HAP-1 (cell line): ENCODE results near the gene NBAS.
"Not testable (repeated sequence)": the region's sequence is repeated elsewhere in the genome, so short reads cannot be mapped to it uniquely, and the experiment has no call there.

ENCODE experiments used
- DNase-seq, 2 experiments: peaks; one replicate each; pipeline ENCODE4 v3.0.0-alpha.2; 2016 to 2020; ENCODE audit warnings: low spot score in 2 of 2
- H3K27me3 ChIP-seq: fragments of 250-450 bp; sonication (Bioruptor Pico); 2 replicates; pipeline ENCODE4 v1.5.1; 2020; ENCODE audit warnings: low read depth, mild to moderate bottlenecking, moderate library complexity
- H3K36me3 ChIP-seq: fragments of 250-450 bp; sonication (Bioruptor Pico); replicated peaks from 2 replicates; pipeline ENCODE4 v1.5.1; 2020; ENCODE audit warnings: mild to moderate bottlenecking
- H3K4me1 ChIP-seq: fragments of 250-450 bp; sonication (Bioruptor Pico); 2 replicates; pipeline ENCODE4 v1.5.1; 2020; ENCODE audit warnings: mild to moderate bottlenecking
- H3K4me3 ChIP-seq: fragments of 250-450 bp; sonication (Bioruptor Pico); 2 replicates; pipeline ENCODE4 v1.5.1; 2020; ENCODE audit warnings: mild to moderate bottlenecking, moderate library complexity
- H3K9me3 ChIP-seq: fragments of 250-450 bp; sonication (Bioruptor Pico); 2 replicates; pipeline ENCODE4 v1.5.1; 2020; ENCODE audit warnings: mild to moderate bottlenecking, moderate library complexity
- in situ Hi-C: fragments of 300-500 bp; cut with MboI; formaldehyde crosslinking; loops from 3 replicates; pipeline ENCODE4 v1.14.3; 2020; ENCODE audit warnings: low sequenced_read_pairs, inconsistent platforms, mixed read lengths

The NBAS gene

GRCh38 chr2:15520346-15520745 is 40.8 kb downstream of the NBAS start:
- Histone ChIP-seq H3K4me3 (no peak overlapping the region), H3K36me3 (no peaks in the 10 kb centered on the region; the same call in 1 of the 2 replicates), H3K9me3 (no peaks in the 10 kb centered on the region), H3K4me1 (no peaks in the 10 kb centered on the region), H3K27me3 (no peaks in the 10 kb centered on the region)
- in situ Hi-C loops: no loop called here
- no peak for DNase-seq

DNA sequence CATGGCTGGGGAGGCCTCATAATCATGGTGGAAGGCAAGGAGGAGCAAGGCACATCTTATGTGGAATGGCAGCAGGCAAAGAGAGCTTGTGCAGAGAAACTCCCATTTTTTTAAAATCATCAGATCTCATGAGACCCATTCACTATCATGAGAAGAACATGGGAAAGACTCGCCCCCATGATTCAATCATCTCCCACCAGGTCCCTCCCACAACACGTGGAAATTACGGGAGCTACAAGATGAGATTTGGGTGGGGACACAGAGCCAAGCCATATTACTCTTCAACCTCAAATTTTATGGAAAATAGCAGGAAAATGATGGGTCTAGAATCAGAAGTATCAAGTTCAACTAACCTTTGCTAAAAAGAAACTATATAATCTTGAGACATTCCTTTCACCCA is 42.4 kb downstream of the NBAS start:
- H3K36me3 ChIP-seq, H3K4me3 ChIP-seq, H3K9me3 ChIP-seq, in situ Hi-C loops, H3K27me3 ChIP-seq, DNase-seq, H3K4me1 ChIP-seq: not testable (repeated sequence)

GRCh38 chr2:15517793-15518192 is 43.3 kb downstream of the NBAS start:
- Histone ChIP-seq H3K36me3 (no peaks in the 10 kb centered on the region), H3K4me1 (no peaks in the 10 kb centered on the region), H3K4me3 (no peak overlapping the region), H3K27me3 (no peaks in the 10 kb centered on the region), H3K9me3 (no peaks in the 10 kb centered on the region)
- DNase-seq: no peak
- in situ Hi-C loops: no loop called here

GRCh38 chr2:15511686-15512085 is 49.4 kb downstream of the NBAS start:
- Histone ChIP-seq H3K4me3 (no peak overlapping the region), H3K4me1 (peaks cover 17% of the 10 kb centered on the region), H3K9me3 (no peaks in the 10 kb centered on the region), H3K27me3 (no peaks in the 10 kb centered on the region), H3K36me3 (peaks cover 6% of the 10 kb centered on the region)
- no peak for DNase-seq
- in situ Hi-C loops: no loop called here

- peaks cover 6% of the 10 kb centered on the region for H3K36me3 ChIP-seq
- no peaks in the 10 kb centered on the region for H3K27me3 ChIP-seq
- DNase-seq: no peak
- H3K9me3 ChIP-seq: no peaks in the 10 kb centered on the region
- peaks cover 28% of the 10 kb centered on the region for H3K4me1 ChIP-seq
- H3K4me3 ChIP-seq: no peak overlapping the region
- in situ Hi-C loops: no loop called here
These were observed 50.6 kb downstream of the NBAS start for GRCh38 chr2:15510552-15510951.

DNA sequence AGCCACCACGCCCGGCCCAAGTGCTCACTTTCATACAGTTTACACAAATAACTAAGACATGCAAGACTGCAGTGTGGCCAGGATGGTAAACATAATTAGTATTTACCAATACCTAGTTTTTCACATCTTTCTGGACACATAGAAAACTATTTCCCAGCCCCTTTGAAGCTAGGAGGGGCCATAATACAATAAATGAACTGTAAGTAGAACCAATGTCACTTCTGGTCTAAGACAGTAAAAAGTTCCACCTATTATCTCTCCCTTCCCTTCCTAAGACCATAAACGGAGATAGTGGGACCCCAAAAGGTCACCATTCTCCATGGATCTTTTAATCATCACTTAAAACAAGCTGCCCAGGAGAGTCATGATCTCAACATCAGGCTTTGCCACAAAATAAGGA is 51.0 kb downstream of the NBAS start:
- no peaks in the 10 kb centered on the region for H3K27me3 ChIP-seq
- peaks cover 33% of the 10 kb centered on the region for H3K4me1 ChIP-seq
- H3K36me3 ChIP-seq: peaks cover 6% of the 10 kb centered on the region
- in situ Hi-C loops: no loop called here
- no peaks in the 10 kb centered on the region for H3K9me3 ChIP-seq
- DNase-seq: no peak
- H3K4me3 ChIP-seq: no peak overlapping the region

GRCh38 chr2:15507697-15508096 is 53.4 kb downstream of the NBAS start:
- Histone ChIP-seq H3K27me3 (no peaks in the 10 kb centered on the region), H3K9me3 (no peaks in the 10 kb centered on the region), H3K4me3 (no peak overlapping the region), H3K36me3 (peaks cover 6% of the 10 kb centered on the region), H3K4me1 (peaks cover 34% of the 10 kb centered on the region)
- in situ Hi-C loops: no loop called here
- no peak for DNase-seq

DNA sequence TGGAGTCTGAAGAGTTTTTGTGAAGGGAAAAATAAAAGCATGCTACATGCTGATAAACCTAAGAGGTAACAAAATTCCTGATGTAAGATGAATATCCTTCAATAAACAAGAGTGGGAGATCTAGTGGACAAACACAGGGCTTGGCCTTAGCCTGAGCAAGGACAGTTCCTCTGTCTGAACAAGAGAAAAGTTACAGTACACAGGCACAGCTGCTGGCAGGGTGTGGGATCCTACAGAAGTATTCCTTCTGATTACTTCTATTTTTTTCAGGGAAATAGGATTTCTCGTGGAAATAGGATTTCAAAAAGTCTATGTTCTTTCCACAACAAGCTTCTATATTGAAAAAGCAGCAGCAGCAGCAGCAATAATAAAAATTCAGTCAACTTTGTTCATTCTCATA is 54.1 kb downstream of the NBAS start:
- Histone ChIP-seq H3K27me3 (no peaks in the 10 kb centered on the region), H3K4me1 (peaks cover 34% of the 10 kb centered on the region), H3K4me3 (no peak overlapping the region), H3K9me3 (no peaks in the 10 kb centered on the region), H3K36me3 (peaks cover 6% of the 10 kb centered on the region)
- DNase-seq: peak in 1 of 2 experiments; percentile 8
- in situ Hi-C loops: no loop called here

GRCh38 chr2:15506229-15506819 is 54.8 kb downstream of the NBAS start:
- in situ Hi-C loops: no loop called here
- Histone ChIP-seq H3K4me1 (peaks cover 34% of the 10 kb centered on the region), H3K36me3 (peaks cover 6% of the 10 kb centered on the region), H3K4me3 (no peak overlapping the region), H3K27me3 (no peaks in the 10 kb centered on the region), H3K9me3 (no peaks in the 10 kb centered on the region)
- DNase-seq: no peak

GRCh38 chr2:15504882-15505663 is 56.1 kb downstream of the NBAS start:
- peak in 1 of 2 experiments; percentile 17 for DNase-seq
- in situ Hi-C loops: no loop called here
- no peaks in the 10 kb centered on the region; the same call in 1 of the 2 replicates for H3K36me3 ChIP-seq

DNA sequence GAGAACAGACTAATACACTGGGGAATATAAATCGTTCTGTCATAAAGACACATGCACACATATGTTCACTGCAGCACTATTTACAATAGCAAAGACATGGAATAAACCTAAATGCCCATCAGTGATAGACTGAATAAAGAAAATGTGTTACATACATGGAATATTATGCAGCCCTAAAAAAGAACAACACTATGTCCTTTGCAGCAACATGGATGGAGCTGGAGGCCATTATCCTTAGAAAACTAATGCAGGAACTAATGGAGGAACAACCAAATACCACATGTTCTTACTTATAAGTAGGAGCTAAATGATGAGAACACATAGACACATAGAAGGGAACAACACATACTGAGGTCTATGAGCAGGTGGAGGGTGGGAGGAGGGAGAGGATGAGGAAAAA is 61.9 kb downstream of the NBAS start:
- H3K36me3 ChIP-seq, H3K9me3 ChIP-seq, DNase-seq, H3K4me1 ChIP-seq, H3K4me3 ChIP-seq, H3K27me3 ChIP-seq, in situ Hi-C loops: not testable (repeated sequence)

More at GRCh38 chr2:15504882-15505663, 56.1 kb downstream of the NBAS start:
- no peak overlapping the region for H3K4me3 ChIP-seq
- H3K9me3 ChIP-seq: no peaks in the 10 kb centered on the region
- peaks cover 34% of the 10 kb centered on the region for H3K4me1 ChIP-seq
- no peaks in the 10 kb centered on the region for H3K27me3 ChIP-seq

- Histone ChIP-seq H3K4me1 (no peaks in the 10 kb centered on the region), H3K9me3 (no peaks in the 10 kb centered on the region), H3K4me3 (no peak overlapping the region), H3K27me3 (no peaks in the 10 kb centered on the region), H3K36me3 (no peaks in the 10 kb centered on the region; the same call in 1 of the 2 replicates)
- DNase-seq: no peak
- in situ Hi-C loops: no loop called here
These were observed 62.6 kb downstream of the NBAS start for GRCh38 chr2:15498554-15498953.

GRCh38 chr2:15494877-15495276 is 66.3 kb downstream of the NBAS start:
- Histone ChIP-seq H3K9me3 (no peaks in the 10 kb centered on the region), H3K4me3 (no peak overlapping the region), H3K27me3 (no peaks in the 10 kb centered on the region), H3K4me1 (no peaks in the 10 kb centered on the region), H3K36me3 (no peaks in the 10 kb centered on the region; the same call in 1 of the 2 replicates)
- in situ Hi-C loops: no loop called here
- DNase-seq: no peak

- DNase-seq: no peak
- in situ Hi-C loops: no loop called here
- Histone ChIP-seq H3K9me3 (no peaks in the 10 kb centered on the region), H3K4me1 (no peaks in the 10 kb centered on the region), H3K4me3 (no peak overlapping the region), H3K36me3 (no peaks in the 10 kb centered on the region; the same call in 1 of the 2 replicates), H3K27me3 (no peaks in the 10 kb centered on the region)
These were observed 68.3 kb downstream of the NBAS start for GRCh38 chr2:15492773-15493325.
